NT2/D1 (cell line): Measurements from ENCODE around the gene ADAM33.

Experiments
- DNase-seq: peaks from one replicate; pipeline ENCODE4 v3.0.0-alpha.2; 2011; ENCODE audit warnings: low read depth, low spot score
- H3K27me3 ChIP-seq: 2 replicates; pipeline ENCODE4 v1.6.0; 2011; ENCODE audit warnings: mild to moderate bottlenecking; ENCODE audit not compliant: insufficient read length, insufficient read depth
- H3K36me3 ChIP-seq: 2 replicates; pipeline ENCODE4 v1.6.1; 2011; ENCODE audit warnings: mild to moderate bottlenecking, low read length, mixed read lengths; ENCODE audit not compliant: insufficient read depth, insufficient read length
- H3K4me1 ChIP-seq: 2 replicates; pipeline ENCODE4 v1.5.1; 2011; ENCODE audit not compliant: insufficient read depth, insufficient read length
- H3K4me3 ChIP-seq: 2 replicates; pipeline ENCODE4 v1.5.1; 2011; ENCODE audit warnings: low read depth; ENCODE audit not compliant: insufficient read length
- H3K9ac ChIP-seq: 2 replicates; pipeline ENCODE4 v1.6.0; 2011; ENCODE audit warnings: low read depth; ENCODE audit not compliant: insufficient read length
- H3K9me3 ChIP-seq: 2 replicates; pipeline ENCODE4 v1.5.1; 2011; ENCODE audit warnings: mild to moderate bottlenecking, low read length; ENCODE audit not compliant: insufficient read depth
- SUZ12 ChIP-seq: IDR thresholded peaks from 2 replicates; pipeline ENCODE4 v1.6.1; 2011; ENCODE audit not compliant: insufficient read length, insufficient read depth; ENCODE audit errors: extremely low read depth
- YY1 ChIP-seq: IDR thresholded peaks from 2 replicates; pipeline ENCODE4 v1.6.1; 2011; ENCODE audit not compliant: insufficient read length, insufficient read depth
- ZNF274 ChIP-seq: IDR thresholded peaks from 2 replicates; pipeline ENCODE4 v1.6.1; 2011; ENCODE audit warnings: mild to moderate bottlenecking, low read depth, low read length

The ADAM33 gene

DNA sequence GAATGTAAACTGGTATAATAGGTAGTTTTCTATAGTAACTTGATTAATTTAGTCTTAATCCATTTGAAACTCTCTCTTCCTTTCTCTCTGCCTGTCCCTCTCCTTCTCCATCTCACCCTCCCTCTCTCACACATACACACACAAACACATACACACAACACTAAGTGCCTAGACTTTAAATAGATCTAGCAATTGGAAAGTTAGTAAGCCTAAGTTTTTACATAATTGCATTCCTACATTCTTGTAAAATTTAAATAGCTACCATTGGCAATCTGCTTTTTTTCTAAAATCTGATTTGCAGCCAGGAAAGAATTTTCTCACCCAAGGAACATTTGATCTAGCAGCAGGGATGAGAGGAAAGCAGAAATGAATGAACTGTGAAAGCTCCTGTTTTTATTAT lies 34.3 kb downstream of the ADAM33 start:
- peaks cover 4% of the 10 kb centered on the region for H3K4me1 ChIP-seq
- no peak for TF ChIP-seq SUZ12
- no peak for TF ChIP-seq ZNF274
- TF ChIP-seq YY1, result no peak
- no peak overlapping the region for H3K9ac ChIP-seq
- peaks cover 2% of the 10 kb centered on the region for H3K36me3 ChIP-seq
- H3K4me3 ChIP-seq, result no peak overlapping the region
- no peaks in the 10 kb centered on the region for H3K27me3 ChIP-seq
- H3K9me3 ChIP-seq, result no peaks in the 10 kb centered on the region
- no peak for DNase-seq

DNA sequence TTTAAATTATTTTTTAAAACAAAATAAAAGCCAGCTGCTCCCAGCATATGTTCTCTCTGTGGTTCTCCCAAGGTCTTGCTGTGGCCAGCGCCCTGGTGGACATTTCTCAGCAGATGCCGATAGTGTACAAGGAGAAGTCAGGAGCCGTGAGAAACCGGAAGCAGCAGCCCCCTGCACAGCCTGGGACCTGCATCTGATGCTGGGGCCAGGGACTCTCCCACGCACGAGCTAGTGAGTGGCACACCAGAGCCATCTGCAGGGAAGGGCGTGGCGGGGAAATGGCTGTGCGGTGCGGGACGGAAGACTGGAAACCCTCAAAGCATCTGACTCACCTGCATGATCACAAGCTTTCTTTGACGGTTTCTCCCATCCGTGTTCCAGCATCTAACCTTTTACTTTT lies 35.2 kb downstream of the ADAM33 start:
- Histone ChIP-seq H3K36me3 (peaks cover 2% of the 10 kb centered on the region), H3K9me3 (no peaks in the 10 kb centered on the region), H3K27me3 (no peaks in the 10 kb centered on the region), H3K9ac (no peak overlapping the region), H3K4me3 (no peak overlapping the region), H3K4me1 (peaks cover 4% of the 10 kb centered on the region)
- no peak for DNase-seq
- no peak for TF ChIP-seq YY1
- TF ChIP-seq ZNF274, result no peak

DNA sequence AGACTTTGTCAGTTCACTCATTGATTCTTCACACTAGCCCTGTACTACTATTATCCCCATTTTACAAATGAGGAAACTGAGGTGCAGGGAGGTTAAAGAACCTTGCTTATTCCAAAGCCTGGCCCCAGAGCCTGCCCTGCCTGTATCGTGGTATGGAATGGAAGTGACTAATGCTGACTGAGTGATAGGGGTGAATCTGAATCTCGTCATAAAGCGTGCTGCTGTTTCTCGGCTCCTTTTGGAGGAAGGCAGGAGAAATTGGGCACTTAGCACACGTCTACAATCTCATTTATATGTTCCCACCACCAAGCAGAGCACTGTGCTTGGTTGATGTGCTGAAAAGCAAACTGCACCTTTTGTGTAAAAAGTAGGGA lies 35.8 kb downstream of the ADAM33 start:
- no peak for DNase-seq
- Histone ChIP-seq H3K9me3 (no peaks in the 10 kb centered on the region), H3K4me3 (no peak overlapping the region), H3K9ac (no peak overlapping the region), H3K4me1 (no peaks in the 10 kb centered on the region), H3K27me3 (no peaks in the 10 kb centered on the region), H3K36me3 (peaks cover 2% of the 10 kb centered on the region)
- TF ChIP-seq ZNF274 (no peak), SUZ12 (no peak)

DNA sequence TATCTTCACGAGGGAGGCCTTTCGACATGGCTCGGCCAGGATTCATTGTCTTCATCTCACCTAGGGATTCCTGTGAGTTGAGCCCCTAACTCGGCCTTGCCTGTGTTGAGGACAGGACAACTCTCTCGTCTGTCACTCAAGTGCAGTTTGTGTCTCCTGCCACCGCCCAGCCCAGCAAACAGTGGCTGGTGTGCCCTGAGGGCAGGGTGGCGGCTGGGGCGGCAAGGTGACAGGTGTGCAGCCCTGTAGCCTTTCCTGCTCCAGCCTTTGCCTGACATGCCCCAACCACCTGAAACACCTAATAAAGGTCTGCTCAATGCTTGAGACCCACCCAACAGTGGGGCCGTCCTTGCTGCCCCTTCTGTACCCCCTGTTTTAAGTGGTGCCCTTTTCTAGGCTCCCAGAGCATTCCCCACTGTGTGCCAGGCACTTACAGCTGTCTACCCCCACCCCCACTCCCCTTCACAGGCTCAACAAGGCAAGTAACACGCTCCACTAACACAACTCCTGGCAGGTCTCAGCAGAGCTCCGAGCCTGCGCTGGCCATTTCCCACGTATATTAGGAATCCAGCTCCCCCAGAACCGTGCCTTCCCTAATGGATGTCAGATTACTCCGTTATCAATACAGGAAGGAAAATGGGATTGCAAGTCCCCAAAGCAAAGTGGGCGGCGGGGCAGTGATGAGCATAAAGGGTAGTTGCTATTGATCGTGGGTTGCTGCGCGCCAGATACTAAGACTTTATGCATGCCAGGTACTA lies 36.3 kb downstream of the ADAM33 start:
- Histone ChIP-seq H3K4me1 (no peaks in the 10 kb centered on the region), H3K9ac (no peak overlapping the region)

DNA sequence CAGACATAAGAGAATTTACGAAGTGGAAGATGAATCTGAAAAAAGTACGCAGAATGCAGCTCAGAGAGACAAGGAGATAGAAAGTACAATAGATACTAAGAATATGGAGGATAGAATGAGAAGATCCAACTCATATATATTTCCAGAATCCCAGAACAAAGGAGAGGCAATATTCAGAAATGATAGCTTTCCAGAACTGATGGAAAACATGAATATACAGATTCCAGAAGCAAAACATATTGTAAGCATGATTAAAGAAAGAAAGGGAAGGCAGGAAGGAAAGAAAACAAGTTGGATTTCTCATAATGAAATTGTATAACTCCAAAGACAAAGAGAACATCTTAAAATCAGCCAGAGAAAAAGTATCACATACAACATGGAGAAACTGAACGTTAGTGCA lies 41.6 kb downstream of the ADAM33 start:
- TF ChIP-seq YY1, result no peak
- TF ChIP-seq SUZ12, result no peak
- no peak for TF ChIP-seq ZNF274
- Histone ChIP-seq H3K27me3 (no peaks in the 10 kb centered on the region), H3K9ac (no peak overlapping the region), H3K4me1 (no peaks in the 10 kb centered on the region), H3K9me3 (0 out of 2 replicates have a peak, but pooled peaks cover 8% of the 10 kb centered on the region), H3K4me3 (no peak overlapping the region), H3K36me3 (no peaks in the 10 kb centered on the region)
- no peak for DNase-seq

More for the DNA sequence above, 36.3 kb downstream of the ADAM33 start:
- Histone ChIP-seq H3K4me3 (no peak overlapping the region), H3K9me3 (0 out of 2 replicates have a peak, but pooled peaks cover 4% of the 10 kb centered on the region), H3K36me3 (peaks cover 2% of the 10 kb centered on the region), H3K27me3 (no peaks in the 10 kb centered on the region)
- no peak for DNase-seq
- TF ChIP-seq ZNF274 (no peak), SUZ12 (no peak), YY1 (no peak)

DNA sequence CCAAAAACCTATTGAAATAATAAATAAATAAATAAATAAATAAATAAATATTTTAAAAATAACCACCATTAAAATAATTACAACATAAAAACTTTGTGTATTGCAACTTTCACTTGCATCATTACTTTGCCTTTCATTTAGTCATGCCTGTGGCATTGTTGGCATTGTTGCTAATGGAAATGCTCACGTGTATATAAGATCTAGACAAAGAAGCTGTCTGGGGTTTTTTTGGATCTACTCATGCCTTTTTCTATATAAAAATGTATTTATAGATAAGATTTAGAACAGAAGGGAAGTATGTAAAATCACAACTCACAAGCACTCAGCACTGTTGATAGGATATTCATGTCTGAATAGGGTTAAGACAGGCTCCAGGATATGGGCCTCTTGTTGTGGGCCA lies 46.5 kb downstream of the ADAM33 start:
- H3K27me3 ChIP-seq, result no peaks in the 10 kb centered on the region
- no peaks in the 10 kb centered on the region for H3K36me3 ChIP-seq
- no peak overlapping the region for H3K4me3 ChIP-seq
- H3K4me1 ChIP-seq, result peaks cover 2% of the 10 kb centered on the region
- H3K9ac ChIP-seq, result no peak overlapping the region
- 0 out of 2 replicates have a peak, but pooled peaks cover 3% of the 10 kb centered on the region for H3K9me3 ChIP-seq
- TF ChIP-seq SUZ12 (no peak), YY1 (no peak), ZNF274 (no peak)
- no peak for DNase-seq

DNA sequence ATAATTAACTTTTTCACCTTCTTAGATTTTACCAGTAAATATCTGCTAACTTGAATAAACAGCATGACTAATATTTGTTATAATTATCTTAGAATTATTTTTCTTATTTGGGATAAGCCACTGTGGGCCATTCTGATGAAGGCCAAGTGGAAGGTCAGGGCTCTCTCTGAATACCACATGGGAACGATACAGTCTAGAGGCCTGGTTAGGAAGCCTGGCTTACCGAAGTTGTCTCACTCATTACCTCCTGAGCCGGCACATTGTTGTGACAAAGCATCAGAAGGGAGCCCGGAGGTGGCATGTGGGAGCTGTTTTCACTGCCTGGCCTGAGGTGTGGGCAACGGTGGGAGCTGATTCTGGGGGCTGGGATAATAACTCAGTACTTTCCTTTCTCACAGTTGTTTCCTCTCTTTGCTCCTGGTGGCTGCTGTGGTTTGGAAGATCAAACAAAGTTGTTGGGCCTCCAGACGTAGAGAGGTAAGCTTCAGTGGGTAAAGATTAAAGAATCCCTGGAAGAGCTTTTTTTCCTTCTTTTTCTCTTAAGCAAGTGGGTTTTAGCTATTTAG lies 47.8 kb downstream of the ADAM33 start:
- Histone ChIP-seq H3K9me3 (no peaks in the 10 kb centered on the region), H3K36me3 (no peaks in the 10 kb centered on the region), H3K9ac (no peak overlapping the region), H3K4me1 (peaks cover 2% of the 10 kb centered on the region), H3K27me3 (no peaks in the 10 kb centered on the region), H3K4me3 (no peak overlapping the region)
- TF ChIP-seq YY1 (no peak), ZNF274 (no peak)
- no peak for DNase-seq
